Hippocampal formation (tissue), 2 donors: ENCODE data around the gene ARL8B.

Experiments
- DNase-seq, 2 donors: peaks; one replicate each; lab custom pipeline; 2025; lab: John Stamatoyannopoulos, UW

ARL8B gene

DNA sequence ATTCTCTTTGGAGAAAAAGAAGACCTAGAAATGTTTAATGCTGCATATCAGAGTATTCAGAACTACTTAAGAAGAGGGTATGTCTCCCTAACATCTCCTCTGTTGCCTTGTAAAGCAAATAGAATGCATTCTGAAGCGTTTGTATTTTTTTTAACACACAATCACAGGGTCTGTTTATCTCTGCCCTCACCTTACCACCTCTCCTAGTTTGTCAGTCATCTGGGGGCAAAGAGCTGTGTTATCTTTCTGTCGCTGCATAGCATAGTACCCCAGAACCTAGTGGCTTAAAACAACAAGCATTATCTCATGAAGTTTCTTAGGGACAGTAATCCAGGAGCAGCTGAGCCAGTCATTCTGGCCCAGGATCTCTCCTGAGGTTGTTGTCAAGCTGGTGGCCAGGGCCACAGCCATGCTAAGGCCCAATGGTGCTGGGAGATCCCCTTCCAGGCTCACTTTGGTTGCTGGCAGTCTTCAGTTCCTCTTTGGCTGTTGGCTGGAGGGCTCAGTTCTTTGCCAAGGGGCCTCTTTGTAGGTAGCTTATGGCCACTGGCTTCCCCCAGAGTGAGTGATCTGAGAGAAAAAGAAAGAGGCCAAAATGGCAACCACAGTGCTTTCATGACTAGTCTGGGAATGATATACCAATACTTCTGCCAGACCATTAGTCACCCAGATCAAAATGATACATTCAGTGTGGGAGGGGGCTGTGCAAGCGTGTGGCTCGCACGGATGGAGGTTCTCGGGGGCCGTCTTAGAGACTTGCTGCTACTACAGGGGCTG, 83.3 kb downstream of the ARL8B start:
- no peak for DNase-seq

DNA sequence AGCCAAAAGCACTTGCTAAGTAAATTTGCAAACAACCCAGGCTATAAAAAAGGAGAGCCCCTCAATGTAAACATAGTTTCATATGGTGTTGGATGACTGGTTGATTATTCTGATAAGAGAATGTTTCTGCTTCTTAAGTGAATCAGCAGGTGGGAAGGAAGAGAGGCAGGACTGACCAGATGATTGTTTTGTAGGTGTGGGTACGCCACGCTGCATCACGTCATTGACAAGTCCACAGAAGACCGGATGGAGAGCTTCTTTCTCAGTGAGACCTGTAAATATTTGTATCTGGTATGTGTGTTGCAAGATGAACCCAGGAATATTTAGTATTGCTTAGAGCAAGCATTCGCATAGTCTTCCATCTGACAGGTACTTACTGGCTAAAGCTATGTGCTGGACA, 88.8 kb downstream of the ARL8B start:
- no peak for DNase-seq

DNA sequence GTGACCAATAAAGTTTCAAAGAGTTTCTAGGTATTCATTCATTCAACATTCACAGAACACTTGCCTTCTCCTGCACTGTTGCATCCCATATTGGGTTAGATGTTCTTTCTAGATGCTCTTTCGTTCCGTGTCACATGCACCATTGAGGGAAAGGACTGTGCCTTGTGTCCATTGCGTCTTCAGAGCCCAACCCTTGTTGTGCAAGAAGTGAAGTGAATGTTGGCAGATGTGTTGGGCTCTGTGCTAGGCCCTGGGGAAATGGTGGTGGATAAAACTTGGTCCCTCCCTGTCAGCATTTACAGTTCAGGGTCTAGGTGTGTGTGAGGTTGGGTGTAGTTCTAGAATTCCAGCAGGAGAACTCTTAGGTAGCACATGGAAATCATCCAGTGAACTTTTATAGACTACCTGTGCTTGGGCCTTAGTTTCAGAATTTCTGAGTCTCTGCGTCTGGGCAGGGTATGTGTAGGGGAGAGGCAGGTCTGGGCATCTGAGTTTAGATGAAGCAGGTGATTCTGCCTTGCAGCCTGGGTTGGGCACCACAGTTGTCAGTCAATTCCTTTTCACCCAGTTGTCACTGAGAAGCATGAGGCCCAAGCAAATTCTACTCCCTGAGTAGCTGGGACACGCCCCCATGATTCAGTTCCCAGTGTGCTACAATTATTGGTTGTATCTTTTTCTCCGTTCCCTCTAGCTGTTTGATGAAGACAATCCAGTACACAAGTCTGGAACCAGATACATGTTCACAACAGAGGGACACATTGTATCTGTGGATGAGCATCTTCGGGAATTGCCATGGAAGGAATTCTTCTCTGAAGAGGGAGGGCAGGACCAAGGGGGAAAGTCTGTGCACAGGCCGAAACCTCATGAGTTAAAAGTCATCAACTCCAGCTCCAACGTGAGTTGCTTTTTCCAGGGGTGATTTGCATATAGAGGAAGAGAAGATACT, 90.8 kb downstream of the ARL8B start:
- no peak for DNase-seq

GRCh38 chr3:5213574-5213966, 91.5 kb downstream of the ARL8B start:
- DNase-seq = no peak

DNA sequence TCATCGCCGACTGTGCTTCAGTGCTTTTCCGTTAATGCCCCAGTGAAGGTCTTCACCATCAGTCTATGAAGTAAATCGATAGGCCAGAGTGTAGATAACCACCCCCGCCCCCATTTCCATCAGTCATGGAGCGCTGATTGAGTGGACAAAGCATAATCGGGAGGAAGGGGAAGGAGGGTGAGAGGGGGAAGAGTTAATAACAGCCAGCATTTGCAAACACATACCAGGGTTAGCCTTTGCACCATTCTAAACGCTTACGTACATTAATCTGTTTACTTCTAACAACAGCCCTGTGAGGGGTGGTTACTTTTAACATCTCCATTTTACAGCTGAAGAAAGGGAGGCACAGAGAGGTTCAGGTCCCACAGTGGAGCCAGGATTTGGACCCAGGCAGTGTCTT, 92.3 kb downstream of the ARL8B start:
- DNase-seq = no peak

DNA sequence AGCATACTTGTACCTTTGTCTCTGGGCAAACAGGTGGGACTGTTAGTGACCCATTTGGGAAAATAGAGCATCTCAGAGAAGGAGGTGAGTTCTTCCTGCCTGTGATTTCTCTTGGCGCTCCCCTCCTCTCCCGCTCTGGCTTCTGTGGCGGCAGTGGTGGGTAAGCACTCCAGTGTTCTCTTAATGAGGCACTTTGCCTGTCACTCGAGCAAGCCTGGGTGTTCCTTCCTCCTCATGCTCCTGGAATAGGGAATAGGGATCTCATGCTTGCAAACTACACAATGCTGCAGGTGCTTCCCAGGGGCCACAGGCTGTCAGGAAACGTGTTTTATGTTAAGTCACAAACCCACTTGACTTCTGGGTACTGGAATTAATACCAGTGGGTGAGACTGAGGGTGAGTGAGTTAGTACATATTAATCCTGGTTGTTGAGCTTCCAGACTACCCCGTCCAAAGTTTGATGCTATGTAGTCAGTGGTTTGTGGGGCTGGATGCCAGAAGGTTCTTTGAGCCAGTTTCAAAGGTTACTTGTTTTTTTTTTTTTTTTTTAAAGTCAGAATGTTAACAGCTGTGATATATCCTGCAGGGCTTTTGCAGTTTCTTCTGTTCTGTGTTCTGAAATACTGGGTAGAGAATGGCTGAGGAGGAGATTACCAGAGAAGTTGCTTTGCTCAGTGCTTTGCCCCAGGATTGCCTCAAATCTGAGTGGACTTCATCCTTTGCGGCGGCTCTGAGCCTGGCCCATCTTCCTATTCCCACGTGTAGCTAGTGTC, 95.9 kb downstream of the ARL8B start:
- DNase-seq = no peak

- no peak for DNase-seq
These were observed 96.7 kb downstream of the ARL8B start for GRCh38 chr3:5218815-5219214.

GRCh38 chr3:5219216-5219615, 97.1 kb downstream of the ARL8B start:
- DNase-seq = no peak

DNA sequence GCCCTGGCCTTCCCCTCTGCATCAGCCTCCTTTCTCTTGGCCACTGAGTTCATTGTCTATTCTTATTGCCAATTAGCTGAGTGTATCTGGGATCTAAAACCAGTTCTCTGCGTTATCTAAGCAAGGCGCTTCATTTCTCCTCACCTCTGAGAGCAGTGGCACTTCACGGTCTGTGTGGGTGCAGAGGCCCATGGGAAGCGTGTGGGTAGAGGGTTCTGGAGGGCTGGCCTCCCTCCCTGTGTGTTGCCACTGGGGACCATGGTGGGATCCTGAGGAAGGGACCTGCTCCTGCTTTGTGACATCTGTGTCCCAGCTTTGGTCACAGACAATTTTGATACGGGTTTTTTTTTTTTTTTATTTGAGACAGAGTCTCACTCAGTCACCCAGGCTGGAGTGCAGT, 98.1 kb downstream of the ARL8B start:
- DNase-seq = no peak

DNA sequence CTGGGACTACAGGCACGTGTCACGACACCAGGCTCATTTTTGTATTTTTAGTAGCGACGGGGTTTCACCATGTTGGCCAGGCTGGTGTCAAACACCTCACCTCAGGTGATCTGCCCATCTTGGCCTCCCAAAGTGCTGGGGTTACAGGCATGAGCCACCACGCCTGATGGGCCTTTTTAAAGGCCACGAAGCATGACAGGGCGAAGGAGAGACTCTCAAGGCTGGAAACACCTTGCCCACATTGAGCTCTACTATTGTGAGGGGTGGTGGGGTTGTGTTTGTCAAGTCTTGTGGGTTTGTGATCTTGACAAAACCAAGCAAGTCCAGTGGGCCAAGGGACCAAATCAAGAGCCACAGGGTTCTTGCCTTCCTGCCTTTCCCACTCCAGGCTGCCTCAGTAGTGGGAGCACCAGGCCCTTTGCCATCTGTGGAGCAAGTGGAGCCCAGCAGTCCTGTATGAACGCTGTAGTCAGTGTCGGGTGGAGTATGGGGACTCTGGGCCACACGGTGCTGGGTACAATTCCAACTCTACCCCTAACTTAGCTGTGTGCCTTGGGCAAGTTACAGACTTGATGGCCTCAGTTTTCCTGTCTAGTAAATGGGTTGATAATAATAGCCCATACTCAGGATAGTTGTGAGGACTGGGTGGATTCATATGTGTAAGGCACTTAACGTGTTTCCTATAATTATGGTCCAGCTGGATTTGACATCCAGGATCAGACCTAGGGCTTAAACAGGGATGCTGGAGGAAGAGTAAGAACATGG, 98.8 kb downstream of the ARL8B start:
- no peak for DNase-seq

DNA sequence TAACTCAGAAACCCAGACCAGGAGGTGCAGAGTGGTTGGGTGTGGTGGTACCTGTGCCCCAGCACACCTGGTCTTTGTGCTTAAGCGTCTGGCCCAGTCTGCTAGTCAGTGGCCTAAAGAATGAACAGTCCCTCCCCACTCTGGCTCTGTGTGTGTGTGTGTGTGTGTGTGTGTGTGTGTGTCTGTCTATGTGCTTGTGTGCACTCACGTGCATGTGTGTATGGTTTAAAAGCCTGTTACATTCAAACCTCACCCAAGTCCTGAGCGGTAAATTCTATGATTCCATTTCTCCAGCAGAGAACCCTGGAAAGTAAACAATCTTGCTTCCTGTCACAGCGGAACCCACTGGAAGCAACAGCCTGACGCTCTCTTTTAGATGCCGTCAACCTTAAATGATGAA, 99.6 kb downstream of the ARL8B start:
- DNase-seq = no peak

GRCh38 chr3:5222283-5223005, 100.4 kb downstream of the ARL8B start:
- no peak for DNase-seq

GRCh38 chr3:5226783-5227182, 104.7 kb downstream of the ARL8B start:
- DNase-seq = peak in 1 of 2 donors; percentile 61

- no peak for DNase-seq
These were observed 105.7 kb downstream of the ARL8B start for GRCh38 chr3:5227812-5228211.

DNA sequence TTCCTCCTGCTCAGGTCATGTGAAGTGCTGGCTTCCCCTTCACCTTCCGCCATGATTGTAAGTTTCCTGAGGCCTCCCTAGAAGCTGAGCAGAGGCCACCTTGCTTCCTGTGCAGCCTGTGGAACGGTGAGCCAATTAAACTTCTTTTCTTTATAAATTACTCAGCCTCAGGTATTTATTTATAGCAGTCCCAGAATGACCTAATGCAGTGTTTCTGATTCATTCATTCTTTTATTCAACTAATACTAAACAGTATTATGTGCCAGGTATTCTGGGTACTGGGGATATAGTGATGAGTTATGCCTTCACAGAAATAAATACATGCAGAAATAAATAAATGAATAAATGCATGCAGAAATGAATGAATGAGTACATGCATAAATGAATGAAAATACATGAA, 107.3 kb downstream of the ARL8B start:
- DNase-seq = no peak
